SK-N-SH (cell line): ENCODE measurements around the gene RPL21.

ENCODE experiments used
- CHD2 ChIP-seq: fragments of 150-350 bp; IDR thresholded peaks from 2 replicates; pipeline ENCODE4 v1.6.1; 2018; ENCODE audit warnings: low read length; ENCODE audit not compliant: partially characterized antibody
- CTCF ChIP-seq: fragments of 200-600 bp; sonication (generic); IDR thresholded peaks from 2 replicates; pipeline ENCODE4 v1.6.1; 2017; ENCODE audit warnings: antibody characterized with exemption, mild to moderate bottlenecking, moderate library complexity
- EP300 ChIP-seq, 2 experiments: IDR thresholded peaks; 2 replicates each; pipeline versions ENCODE4 v1.4.0 to v1.6.1; 2012; ENCODE audit warnings: borderline replicate concordance in 1 of 2, low read depth in 1 of 2, low read length in 1 of 2
- EZH2phosphoT487 ChIP-seq: fragments of 200-600 bp; sonication (generic); IDR thresholded peaks from 2 replicates; pipeline ENCODE4 v1.6.1; 2017; ENCODE audit warnings: low read depth, mixed run types, mild to moderate bottlenecking, antibody characterized with exemption, moderate library complexity, borderline replicate concordance
- POLR2AphosphoS5 ChIP-seq: IDR thresholded peaks from 2 replicates; pipeline ENCODE4 v1.6.1; 2012; ENCODE audit warnings: low read depth, low read length
- RFX5 ChIP-seq: IDR thresholded peaks from 2 replicates; pipeline ENCODE4 v1.6.1; 2012; ENCODE audit warnings: mild to moderate bottlenecking, improper control_type of control experiment, low read length
- SMC3 ChIP-seq: IDR thresholded peaks from 2 replicates; pipeline ENCODE4 v1.6.1; 2012; ENCODE audit warnings: low read depth, low read length, improper control_type of control experiment
- TAF1 ChIP-seq: IDR thresholded peaks from 2 replicates; pipeline ENCODE4 v1.6.1; 2012; ENCODE audit warnings: low read depth, mild to moderate bottlenecking, low read length, moderate library complexity, borderline replicate concordance
- TEAD4 ChIP-seq: IDR thresholded peaks from 2 replicates; pipeline ENCODE4 v1.4.0; 2012; ENCODE audit warnings: mild to moderate bottlenecking, borderline replicate concordance; ENCODE audit not compliant: insufficient read depth
- YY1 ChIP-seq: IDR thresholded peaks from 2 replicates; pipeline ENCODE4 v1.4.0; 2012; ENCODE audit warnings: low read depth, mild to moderate bottlenecking
- TF ChIP-seq, protein P1 (sequence below): IDR thresholded peaks from 2 replicates; pipeline ENCODE4 v1.6.1; 2012; ENCODE audit warnings: mild to moderate bottlenecking, low read depth, low read length, moderate library complexity

DNA sequence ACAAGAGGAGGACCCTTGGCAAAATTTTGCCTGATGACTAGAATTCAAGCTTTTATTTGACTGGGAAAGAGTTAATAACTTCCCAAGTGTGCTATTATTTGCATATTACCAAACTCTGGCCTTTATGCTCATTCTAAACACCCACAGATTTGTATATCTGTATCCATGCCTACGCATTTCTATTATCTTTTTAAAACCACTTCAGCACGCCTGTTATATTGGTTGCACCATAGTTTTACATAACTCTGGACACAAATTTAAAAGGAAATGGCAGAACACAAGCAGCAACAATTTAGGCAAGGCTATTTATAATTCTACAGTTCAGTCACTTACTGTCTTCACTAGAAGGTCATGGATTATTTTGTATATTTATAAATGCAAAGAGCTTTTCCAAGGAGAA, 15.6 kb downstream of the RPL21 start:
- TF ChIP-seq CTCF (no peak), POLR2AphosphoS5 (no peak), TEAD4 (no peak), TAF1 (no peak), SMC3 (no peak), CHD2 (no peak), EZH2phosphoT487 (no peak), RFX5 (no peak), EP300 (IDR thresholded peaks at IDR 0.05; ENCODE audit: borderline replicate concordance in 1 of 2, low read depth in 1 of 2, low read length in 1 of 2) (no peak), YY1 (no peak)
- TF ChIP-seq, protein P1, sequence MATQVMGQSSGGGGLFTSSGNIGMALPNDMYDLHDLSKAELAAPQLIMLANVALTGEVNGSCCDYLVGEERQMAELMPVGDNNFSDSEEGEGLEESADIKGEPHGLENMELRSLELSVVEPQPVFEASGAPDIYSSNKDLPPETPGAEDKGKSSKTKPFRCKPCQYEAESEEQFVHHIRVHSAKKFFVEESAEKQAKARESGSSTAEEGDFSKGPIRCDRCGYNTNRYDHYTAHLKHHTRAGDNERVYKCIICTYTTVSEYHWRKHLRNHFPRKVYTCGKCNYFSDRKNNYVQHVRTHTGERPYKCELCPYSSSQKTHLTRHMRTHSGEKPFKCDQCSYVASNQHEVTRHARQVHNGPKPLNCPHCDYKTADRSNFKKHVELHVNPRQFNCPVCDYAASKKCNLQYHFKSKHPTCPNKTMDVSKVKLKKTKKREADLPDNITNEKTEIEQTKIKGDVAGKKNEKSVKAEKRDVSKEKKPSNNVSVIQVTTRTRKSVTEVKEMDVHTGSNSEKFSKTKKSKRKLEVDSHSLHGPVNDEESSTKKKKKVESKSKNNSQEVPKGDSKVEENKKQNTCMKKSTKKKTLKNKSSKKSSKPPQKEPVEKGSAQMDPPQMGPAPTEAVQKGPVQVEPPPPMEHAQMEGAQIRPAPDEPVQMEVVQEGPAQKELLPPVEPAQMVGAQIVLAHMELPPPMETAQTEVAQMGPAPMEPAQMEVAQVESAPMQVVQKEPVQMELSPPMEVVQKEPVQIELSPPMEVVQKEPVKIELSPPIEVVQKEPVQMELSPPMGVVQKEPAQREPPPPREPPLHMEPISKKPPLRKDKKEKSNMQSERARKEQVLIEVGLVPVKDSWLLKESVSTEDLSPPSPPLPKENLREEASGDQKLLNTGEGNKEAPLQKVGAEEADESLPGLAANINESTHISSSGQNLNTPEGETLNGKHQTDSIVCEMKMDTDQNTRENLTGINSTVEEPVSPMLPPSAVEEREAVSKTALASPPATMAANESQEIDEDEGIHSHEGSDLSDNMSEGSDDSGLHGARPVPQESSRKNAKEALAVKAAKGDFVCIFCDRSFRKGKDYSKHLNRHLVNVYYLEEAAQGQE = no peak
